GM23338 (cell line): Measurements from ENCODE around the gene DNAJC1. TPM values are rescaled to one million over a fixed set of nuclear protein-coding genes. Genes with fewer than 3 reads are reported as not detected.

Source experiments
- ATAC-seq: fragments of 200-7000 bp; cut with Tn5 transposase; 3 replicates; pipeline ENCODE4 v1.9.1; 2020
- DNase-seq: peaks from one replicate; pipeline ENCODE4 v3.0.0-alpha.2; 2015; ENCODE audit warnings: low spot score
- H2AFZ ChIP-seq: fragments of 200-600 bp; sonication (generic); 2 replicates; pipeline ENCODE4 v1.8.0; 2016; ENCODE audit warnings: antibody characterized with exemption, mild to moderate bottlenecking, moderate library complexity
- H3F3A ChIP-seq: fragments of 200-600 bp; sonication (generic); replicated peaks from 2 replicates; pipeline ENCODE4 v1.8.0; 2017; ENCODE audit warnings: antibody characterized with exemption, mixed run types, low read depth
- H3K27ac ChIP-seq: fragments of 200-600 bp; sonication (generic); 2 replicates; pipeline ENCODE4 v1.6.1; 2016; ENCODE audit warnings: low read depth
- H3K27me3 ChIP-seq: fragments of 200-600 bp; sonication (generic); 2 replicates; pipeline ENCODE4 v1.8.0; 2016; ENCODE audit warnings: mild to moderate bottlenecking, mixed run types, moderate library complexity; ENCODE audit not compliant: insufficient read depth
- H3K36me3 ChIP-seq: fragments of 200-600 bp; sonication (generic); 2 replicates; pipeline ENCODE4 v1.8.0; 2016; ENCODE audit warnings: mild to moderate bottlenecking; ENCODE audit not compliant: insufficient read depth
- H3K4me1 ChIP-seq: fragments of 200-600 bp; sonication (generic); 2 replicates; pipeline ENCODE4 v1.8.0; 2016; ENCODE audit warnings: mild to moderate bottlenecking, moderate library complexity; ENCODE audit not compliant: insufficient read depth
- H3K4me2 ChIP-seq: fragments of 200-600 bp; sonication (generic); 2 replicates; pipeline ENCODE4 v1.7.1; 2017; ENCODE audit warnings: mixed run types
- H3K4me3 ChIP-seq: fragments of 200-600 bp; sonication (generic); 2 replicates; pipeline ENCODE4 v1.6.1; 2016; ENCODE audit warnings: mixed run types
- H3K79me2 ChIP-seq: fragments of 200-600 bp; sonication (generic); replicated peaks from 2 replicates; pipeline ENCODE4 v1.8.0; 2017; ENCODE audit warnings: mild to moderate bottlenecking; ENCODE audit not compliant: insufficient read depth
- H3K9me2 ChIP-seq: fragments of 200-600 bp; sonication (generic); 2 replicates; pipeline ENCODE4 v1.8.0; 2017; ENCODE audit not compliant: insufficient read depth
- H4K20me1 ChIP-seq: fragments of 200-600 bp; sonication (generic); replicated peaks from 2 replicates; pipeline ENCODE4 v1.8.0; 2017; ENCODE audit warnings: mild to moderate bottlenecking; ENCODE audit not compliant: insufficient read depth
- H3K27ac Mint-ChIP-seq: 2 replicates; pipeline ENCODE4 v1.8.0; 2020; ENCODE audit warnings: inconsistent platforms, mild to moderate bottlenecking, moderate library complexity, mixed read lengths
- H3K27me3 Mint-ChIP-seq: 3 replicates; pipeline ENCODE4 v1.8.0; 2022; ENCODE audit warnings: low read depth, mild to moderate bottlenecking, moderate library complexity, mixed read lengths, inconsistent platforms; ENCODE audit not compliant: insufficient read depth, poor library complexity
- H3K36me3 Mint-ChIP-seq: 3 replicates; pipeline ENCODE4 v1.8.0; 2021; ENCODE audit warnings: low read depth, mild to moderate bottlenecking, inconsistent platforms, moderate library complexity, mixed read lengths
- H3K4me1 Mint-ChIP-seq: 3 replicates; pipeline ENCODE4 v1.8.0; 2020; ENCODE audit warnings: mild to moderate bottlenecking, inconsistent platforms, mixed read lengths
- H3K4me3 Mint-ChIP-seq: 3 replicates; pipeline ENCODE4 v1.8.0; 2021; ENCODE audit warnings: moderate library complexity, mild to moderate bottlenecking, inconsistent platforms, mixed read lengths
- H3K9me3 Mint-ChIP-seq: 3 replicates; pipeline ENCODE4 v1.8.0; 2020; ENCODE audit warnings: moderate library complexity, mild to moderate bottlenecking, inconsistent platforms, mixed read lengths
- JUNB ChIP-seq: IDR thresholded peaks from one replicate; pipeline ENCODE4 v1.6.1; 2016; ENCODE audit warnings: antibody characterized with exemption; ENCODE audit not compliant: unreplicated experiment
- NANOG ChIP-seq: IDR thresholded peaks from 2 replicates; pipeline ENCODE4 v1.6.1; 2016; ENCODE audit warnings: antibody characterized with exemption, borderline replicate concordance
- STAT1 ChIP-seq: IDR thresholded peaks from one replicate; pipeline ENCODE4 v1.6.1; 2016; ENCODE audit warnings: antibody characterized with exemption; ENCODE audit not compliant: unreplicated experiment
- ZNF331 ChIP-seq: fragments of 250-450 bp; sonication (Bioruptor Pico); IDR thresholded peaks from 2 replicates; pipeline ENCODE4 v1.5.0; 2020; ENCODE audit warnings: low read depth, mild to moderate bottlenecking, moderate library complexity
- polyA plus RNA-seq: library from polyadenylated mRNA; unstranded; fragments of >200 nt; fragmentation: Nextera tagmentation; extraction: Ambion mirVana; gene quantifications from 2 replicates; pipeline ENCODE4 v1.2.1, GENCODE V29; 2016
- small RNA-seq: library from RNA; depleted of rRNA; stranded (forward); fragments of <200 nt; gene quantifications from one replicate; pipeline ENCODE3, GENCODE V24; 2014; ENCODE audit warnings: low replicate concordance
- total RNA-seq: library from RNA; depleted of rRNA; stranded (reverse); fragments of >200 nt; shearing (Covaris generic); gene quantifications from 2 replicates; pipeline ENCODE4 v1.2.3, GENCODE V29; 2014; rRNA removed
- TF ChIP-seq, protein P1 (sequence below): IDR thresholded peaks from 2 replicates; pipeline ENCODE4 v1.6.1; 2016; ENCODE audit warnings: antibody characterized with exemption
- TF ChIP-seq, protein P2 (sequence below), 2 experiments: fragments of 200-600 bp in 1 of 2; sonication (generic) in 1 of 2; conservative IDR thresholded peaks; 2 replicates each; pipeline versions ENCODE4 v1.5.1 to v1.6.1; 2016 to 2017; ENCODE audit warnings: antibody characterized with exemption in 2 of 2, low read depth in 2 of 2, mild to moderate bottlenecking in 2 of 2, moderate library complexity in 1 of 2

DNAJC1 gene
- total and polyA plus RNA-seq, 2 experiments from 2014 or later, result 38.6 to 45.3 TPM

DNA sequence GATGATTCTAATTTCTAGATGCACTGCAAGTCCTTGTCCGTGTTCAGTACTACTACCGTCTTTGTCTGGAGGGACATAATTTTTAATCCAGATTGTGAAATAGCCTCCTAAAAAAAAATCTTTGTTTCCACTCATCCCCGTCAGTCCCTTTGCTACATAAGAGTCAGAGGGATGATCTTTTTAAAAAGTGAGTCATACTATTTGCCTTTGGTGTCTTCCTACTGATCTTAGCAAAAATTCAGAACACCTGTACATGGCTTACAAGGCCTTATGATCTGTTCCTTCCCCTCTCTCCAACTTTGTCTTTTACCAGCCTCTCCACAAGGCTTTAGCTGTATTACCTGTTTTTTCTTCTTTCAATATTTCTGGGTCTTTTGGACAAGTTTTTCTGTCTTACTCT, 296.0 kb downstream of the DNAJC1 start:
- H3K36me3 ChIP-seq, result no peaks in the 10 kb centered on the region; the same call in 1 of the 2 replicates
- peaks cover 4% of the 10 kb centered on the region; the same call in 1 of the 2 replicates for H3K4me1 ChIP-seq
- no peaks in the 10 kb centered on the region for H3K9me3 Mint-ChIP-seq
- TF ChIP-seq NANOG (no peak), STAT1 (no peak), ZNF331 (no peak), JUNB (no peak)
- TF ChIP-seq, protein P1, sequence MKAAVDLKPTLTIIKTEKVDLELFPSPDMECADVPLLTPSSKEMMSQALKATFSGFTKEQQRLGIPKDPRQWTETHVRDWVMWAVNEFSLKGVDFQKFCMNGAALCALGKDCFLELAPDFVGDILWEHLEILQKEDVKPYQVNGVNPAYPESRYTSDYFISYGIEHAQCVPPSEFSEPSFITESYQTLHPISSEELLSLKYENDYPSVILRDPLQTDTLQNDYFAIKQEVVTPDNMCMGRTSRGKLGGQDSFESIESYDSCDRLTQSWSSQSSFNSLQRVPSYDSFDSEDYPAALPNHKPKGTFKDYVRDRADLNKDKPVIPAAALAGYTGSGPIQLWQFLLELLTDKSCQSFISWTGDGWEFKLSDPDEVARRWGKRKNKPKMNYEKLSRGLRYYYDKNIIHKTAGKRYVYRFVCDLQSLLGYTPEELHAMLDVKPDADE, result no peak
- TF ChIP-seq, protein P2, sequence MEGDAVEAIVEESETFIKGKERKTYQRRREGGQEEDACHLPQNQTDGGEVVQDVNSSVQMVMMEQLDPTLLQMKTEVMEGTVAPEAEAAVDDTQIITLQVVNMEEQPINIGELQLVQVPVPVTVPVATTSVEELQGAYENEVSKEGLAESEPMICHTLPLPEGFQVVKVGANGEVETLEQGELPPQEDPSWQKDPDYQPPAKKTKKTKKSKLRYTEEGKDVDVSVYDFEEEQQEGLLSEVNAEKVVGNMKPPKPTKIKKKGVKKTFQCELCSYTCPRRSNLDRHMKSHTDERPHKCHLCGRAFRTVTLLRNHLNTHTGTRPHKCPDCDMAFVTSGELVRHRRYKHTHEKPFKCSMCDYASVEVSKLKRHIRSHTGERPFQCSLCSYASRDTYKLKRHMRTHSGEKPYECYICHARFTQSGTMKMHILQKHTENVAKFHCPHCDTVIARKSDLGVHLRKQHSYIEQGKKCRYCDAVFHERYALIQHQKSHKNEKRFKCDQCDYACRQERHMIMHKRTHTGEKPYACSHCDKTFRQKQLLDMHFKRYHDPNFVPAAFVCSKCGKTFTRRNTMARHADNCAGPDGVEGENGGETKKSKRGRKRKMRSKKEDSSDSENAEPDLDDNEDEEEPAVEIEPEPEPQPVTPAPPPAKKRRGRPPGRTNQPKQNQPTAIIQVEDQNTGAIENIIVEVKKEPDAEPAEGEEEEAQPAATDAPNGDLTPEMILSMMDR (conservative IDR thresholded peaks at IDR 0.05; ENCODE audit: low read depth in 2 of 2), result no peak
- H3K4me3 ChIP-seq, result no peak overlapping the region
- peaks cover 57% of the 10 kb centered on the region for H3K79me2 ChIP-seq
- H3K4me3 Mint-ChIP-seq, result no peak overlapping the region
- H3K27ac ChIP-seq, result no peak overlapping the region; the same call in 1 of the 2 replicates
- no peak overlapping the region; the same call in 1 of the 2 replicates for H3K27ac Mint-ChIP-seq
- peaks cover 13% of the 10 kb centered on the region for H4K20me1 ChIP-seq
- peaks cover 9% of the 10 kb centered on the region for H3K27me3 Mint-ChIP-seq
- H3K36me3 Mint-ChIP-seq, result peaks cover 29% of the 10 kb centered on the region
- no peaks in the 10 kb centered on the region for H3K9me2 ChIP-seq
- ATAC-seq (no peak), DNase-seq (no peak)
- no peaks in the 10 kb centered on the region for H3K27me3 ChIP-seq
- no peak overlapping the region for H3K4me2 ChIP-seq
- H3K4me1 Mint-ChIP-seq, result peaks cover 20% of the 10 kb centered on the region
- no peaks in the 10 kb centered on the region for H3F3A ChIP-seq
- no peak overlapping the region for H2AFZ ChIP-seq

Small RNAs within 50 kb of the gene (small RNA-seq; reads per million reads assigned to genes)
- gene RN7SKP219 (not detected), gene RN7SKP37 (not detected)

Other genes starting within 250 kb of the DNAJC1 start
- not detected in 2 replicates for gene EBLN1, start 214.3 kb upstream of the DNAJC1 start, total RNA-seq
- gene EBLN1, start 214.3 kb upstream of the DNAJC1 start, polyA plus RNA-seq, result not detected in 2 replicates